Amniotic stem cell (primary cell): Measurements from ENCODE around the gene FAM181A.

Source experiments
- DNase-seq: peaks from one replicate; lab custom pipeline; 2025; lab: John Stamatoyannopoulos, UW

Gene FAM181A

GRCh38 chr14:93926873-93927799 is at the start of gene FAM181A:
FAM181A (plus strand) TSS chr14:93927344; CDS start chr14:93928286, 942 bp downstream.
- no peak for DNase-seq

DNA sequence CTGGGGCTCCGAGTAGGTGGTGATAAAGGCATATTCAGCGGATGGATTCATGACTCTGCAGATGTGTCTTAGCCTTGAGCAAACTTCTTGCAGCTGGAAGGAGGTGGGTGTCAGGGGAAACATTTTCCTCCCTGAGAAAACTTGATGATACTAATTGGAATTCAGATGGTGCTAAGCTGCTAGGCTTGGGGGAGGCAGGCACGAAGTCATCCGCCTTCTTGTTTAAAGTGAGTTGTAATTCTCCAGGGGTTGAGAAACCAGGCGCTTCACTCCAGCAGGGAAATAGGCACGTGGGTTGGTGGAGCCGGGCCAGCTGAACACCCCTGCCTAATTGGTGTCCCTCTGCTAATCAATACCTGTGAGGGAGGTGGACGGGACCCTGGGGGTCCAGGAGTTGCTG is 48.9 kb upstream of the FAM181A start:
- DNase-seq = no peak

- DNase-seq = no peak
Observed at GRCh38 chr14:93878871-93879270, 48.3 kb upstream of the FAM181A start.

DNA sequence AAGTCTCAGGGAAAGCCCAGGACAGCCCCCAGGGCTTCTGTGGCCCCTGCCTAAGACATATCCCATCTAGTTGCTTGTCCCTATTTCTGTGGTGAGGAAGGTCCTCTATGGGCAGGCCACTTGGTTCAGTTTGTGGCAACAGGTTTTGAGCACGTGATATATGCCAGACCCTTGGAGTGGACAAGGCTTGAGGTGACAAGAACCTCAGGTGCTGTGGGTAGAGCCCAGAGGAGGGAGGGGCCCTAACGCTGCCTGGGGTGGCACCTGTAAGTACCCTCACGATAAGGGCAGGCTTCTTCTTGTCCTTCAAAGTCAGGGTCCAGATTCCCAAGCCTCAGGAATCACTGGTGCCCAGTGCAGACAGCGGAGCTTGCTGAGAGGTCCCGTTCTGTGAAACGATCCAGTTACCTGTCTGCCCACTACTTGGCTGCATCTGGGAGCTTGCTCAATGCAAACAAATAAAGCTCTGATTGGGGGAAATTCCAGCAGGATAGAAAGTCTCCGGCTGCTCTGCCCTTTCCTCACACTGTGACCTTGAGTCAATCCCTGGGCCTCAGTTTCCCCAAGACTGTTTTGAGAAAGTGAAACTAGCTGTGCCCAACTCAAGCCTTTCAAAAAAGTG is 47.7 kb upstream of the FAM181A start:
- no peak for DNase-seq

DNA sequence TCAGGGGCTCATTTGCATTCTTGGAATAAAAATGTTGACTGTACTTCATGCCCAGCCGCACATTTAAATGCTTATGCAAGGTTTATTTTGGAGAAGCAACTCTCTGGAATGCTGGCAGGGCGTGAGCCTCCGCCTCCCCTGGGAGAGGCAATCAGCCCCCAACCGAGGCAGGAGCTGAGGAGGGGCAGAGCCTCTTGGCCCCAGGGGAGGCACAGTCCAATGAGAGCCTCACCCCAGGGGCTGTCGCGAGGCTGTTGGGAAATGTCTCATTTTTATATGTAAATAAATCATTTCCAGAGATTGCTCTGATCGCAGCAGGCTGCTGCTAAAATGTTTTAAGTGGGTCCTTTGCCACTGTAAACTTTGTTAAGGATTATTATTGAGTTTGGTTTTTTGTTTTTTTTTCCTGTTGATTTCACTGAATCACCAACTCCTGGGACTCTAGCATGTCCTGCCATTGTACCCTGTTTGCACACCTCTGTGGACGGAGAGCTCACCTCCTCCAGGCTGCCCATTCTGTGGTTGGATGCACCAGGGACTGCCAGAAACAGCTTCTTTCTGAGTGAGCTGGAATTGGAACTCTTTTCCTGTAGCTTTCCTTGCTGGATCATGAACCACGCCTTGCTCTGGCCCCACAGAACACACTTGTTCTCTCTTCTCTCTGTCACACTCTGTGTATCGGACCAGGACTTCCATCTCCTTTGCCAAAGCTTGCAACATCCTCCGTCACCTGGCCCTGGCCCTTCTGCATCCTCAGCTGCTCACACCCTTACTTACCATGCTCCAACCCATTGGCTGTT is 46.9 kb upstream of the FAM181A start:
- no peak for DNase-seq

DNA sequence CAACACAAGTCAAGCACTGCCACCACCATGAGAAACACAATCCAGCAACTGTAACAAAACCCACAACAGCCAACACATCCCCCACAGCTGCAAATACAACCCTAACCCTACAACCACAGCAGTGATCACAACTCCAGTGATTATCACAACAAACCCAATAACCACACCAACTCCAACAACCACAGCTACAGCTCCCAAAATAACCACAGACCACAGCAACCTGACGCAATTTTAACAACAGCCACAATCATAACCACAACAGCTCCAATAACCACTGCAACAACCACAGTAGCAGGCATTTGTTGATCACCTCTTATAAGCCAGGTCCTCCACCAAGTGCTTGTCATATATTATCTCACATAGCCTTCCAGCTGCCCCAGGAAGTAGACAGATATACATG is 42.2 kb upstream of the FAM181A start:
- no peak for DNase-seq

GRCh38 chr14:93888995-93889394 is 38.1 kb upstream of the FAM181A start:
- DNase-seq = no peak

GRCh38 chr14:93889739-93890483 is 37.2 kb upstream of the FAM181A start:
- no peak for DNase-seq

GRCh38 chr14:93891756-93892504 is 35.2 kb upstream of the FAM181A start:
- DNase-seq = no peak

DNA sequence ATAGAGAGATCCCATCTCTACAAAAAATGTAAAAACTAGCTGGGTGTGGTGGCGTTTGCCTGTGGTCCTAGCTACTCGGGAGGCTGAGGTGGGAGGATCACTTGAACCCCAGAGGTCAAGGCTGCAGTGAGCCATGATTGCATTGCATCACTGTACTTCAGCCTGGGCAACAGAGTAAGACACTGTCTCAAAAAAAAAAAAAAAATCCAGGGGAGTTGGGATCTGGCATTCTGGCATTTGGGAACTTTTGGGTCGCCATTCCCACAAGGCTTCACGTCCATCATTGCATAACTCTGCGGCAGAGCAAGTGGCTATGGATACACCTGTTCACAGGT is 34.7 kb upstream of the FAM181A start:
- no peak for DNase-seq

DNA sequence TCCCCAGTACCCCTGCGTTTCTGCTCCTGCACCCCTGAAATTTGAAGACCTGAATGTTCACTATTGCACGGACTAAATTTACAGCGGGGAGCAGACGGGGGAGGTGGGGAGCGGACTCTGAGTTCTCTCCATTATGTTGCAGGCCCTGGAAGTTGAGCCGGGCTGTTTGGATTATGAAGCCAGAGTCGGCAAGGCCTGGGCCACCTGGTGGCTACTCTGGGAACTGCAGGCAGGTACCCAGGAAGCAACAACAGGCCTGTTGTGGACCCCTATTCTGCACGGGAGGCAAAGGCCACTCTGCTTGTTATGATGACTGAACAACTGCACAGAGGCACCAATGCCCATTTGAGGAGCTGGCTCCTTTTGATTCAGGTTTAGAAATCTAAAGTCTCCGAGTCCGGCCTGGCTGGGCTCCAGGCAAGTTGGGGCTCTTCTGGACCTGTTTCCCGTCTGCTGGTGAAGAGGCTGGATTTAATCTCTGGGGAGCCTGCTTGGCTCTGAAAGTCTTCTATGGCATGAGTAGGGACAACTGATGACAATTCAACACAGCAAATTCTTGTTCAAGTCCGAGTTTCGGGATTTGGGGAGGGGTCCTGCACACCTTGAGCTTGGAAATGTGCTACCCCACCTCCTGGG is 34.1 kb upstream of the FAM181A start:
- DNase-seq = peak; percentile 5

- DNase-seq = no peak
Observed at GRCh38 chr14:93893661-93894261, 33.4 kb upstream of the FAM181A start.

- DNase-seq = no peak
Observed at GRCh38 chr14:93895023-93895604, 32.0 kb upstream of the FAM181A start.

DNA sequence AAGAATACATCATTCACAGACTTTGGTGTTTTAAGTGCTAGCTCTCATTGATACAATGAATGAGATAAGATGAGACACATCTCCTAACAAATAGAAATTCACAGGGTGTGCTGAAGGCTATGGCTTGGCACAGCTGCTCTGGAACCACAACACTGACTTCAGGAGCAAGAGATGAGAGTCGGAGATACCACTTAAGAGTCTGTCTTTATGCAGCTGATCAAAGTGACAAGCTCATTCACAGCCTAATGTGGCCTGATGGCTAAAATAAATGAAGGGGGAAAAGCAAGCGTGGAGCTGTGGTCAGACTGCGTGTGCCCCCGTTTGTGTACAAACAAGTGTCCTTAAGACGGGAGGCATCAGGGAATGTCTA is 29.7 kb upstream of the FAM181A start:
- no peak for DNase-seq

DNA sequence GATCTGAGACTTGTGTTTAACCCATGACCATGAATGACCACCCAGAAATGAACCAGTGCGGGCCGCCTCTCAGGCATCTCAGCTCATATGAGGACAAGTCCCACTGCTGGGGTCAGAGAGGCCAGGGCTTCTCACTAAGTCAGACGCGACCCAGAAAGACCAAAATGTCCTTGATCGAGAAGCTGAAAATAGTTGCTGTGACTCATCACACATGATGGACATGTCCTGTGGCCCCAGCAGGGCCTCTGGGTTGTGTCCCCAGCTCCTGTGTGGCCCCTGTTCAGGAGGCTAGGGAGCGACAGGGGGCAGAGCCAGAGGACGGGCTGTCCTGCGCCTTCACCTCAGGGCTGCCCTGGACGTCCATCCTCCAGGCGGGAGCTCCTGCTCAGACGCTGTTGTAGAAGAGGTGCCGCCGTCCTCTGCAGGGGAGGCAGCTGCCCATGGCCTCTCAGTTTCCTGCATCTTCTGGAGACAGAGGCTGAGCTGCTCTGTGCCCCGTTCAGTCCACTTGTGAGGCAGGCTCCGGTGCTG is 29.0 kb upstream of the FAM181A start:
- no peak for DNase-seq

DNA sequence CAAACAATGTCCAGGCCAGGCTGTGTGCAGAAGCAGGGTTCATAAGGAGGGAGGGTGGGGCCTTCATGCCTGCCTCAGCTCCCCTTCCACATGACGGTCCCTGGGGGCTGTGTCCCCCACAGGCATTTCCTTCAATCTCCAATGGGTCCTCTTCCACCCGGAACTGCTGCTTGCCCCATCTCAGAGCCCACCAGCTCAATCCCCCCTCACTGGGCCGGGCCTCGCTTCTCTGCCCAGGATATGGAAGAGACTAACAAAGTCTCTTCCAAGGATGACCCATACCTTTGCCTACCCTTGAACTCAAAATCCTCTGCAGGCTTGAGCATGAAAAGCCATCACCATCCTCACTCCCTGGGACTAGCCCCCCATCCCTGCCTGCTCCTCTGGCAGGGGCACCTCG is 28.4 kb upstream of the FAM181A start:
- no peak for DNase-seq

DNA sequence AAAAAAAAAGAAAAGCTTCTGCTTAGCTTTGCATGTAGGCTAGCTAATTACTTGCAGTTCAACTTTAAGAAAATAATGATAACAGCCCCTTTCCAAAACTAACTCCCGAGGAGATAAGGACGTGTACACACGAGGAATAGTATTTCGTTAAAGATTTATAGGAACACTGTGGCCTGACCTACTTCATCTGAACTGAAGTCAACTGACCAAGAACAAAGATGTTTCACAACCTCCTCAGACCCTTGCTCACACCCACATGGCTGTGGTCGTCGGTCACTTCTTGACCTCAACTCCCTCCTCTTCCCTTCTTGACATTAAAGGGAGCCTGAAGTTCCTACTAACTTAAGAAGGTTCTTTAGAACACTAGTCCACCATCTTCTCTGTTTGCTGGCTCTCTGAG is 25.3 kb upstream of the FAM181A start:
- no peak for DNase-seq

DNA sequence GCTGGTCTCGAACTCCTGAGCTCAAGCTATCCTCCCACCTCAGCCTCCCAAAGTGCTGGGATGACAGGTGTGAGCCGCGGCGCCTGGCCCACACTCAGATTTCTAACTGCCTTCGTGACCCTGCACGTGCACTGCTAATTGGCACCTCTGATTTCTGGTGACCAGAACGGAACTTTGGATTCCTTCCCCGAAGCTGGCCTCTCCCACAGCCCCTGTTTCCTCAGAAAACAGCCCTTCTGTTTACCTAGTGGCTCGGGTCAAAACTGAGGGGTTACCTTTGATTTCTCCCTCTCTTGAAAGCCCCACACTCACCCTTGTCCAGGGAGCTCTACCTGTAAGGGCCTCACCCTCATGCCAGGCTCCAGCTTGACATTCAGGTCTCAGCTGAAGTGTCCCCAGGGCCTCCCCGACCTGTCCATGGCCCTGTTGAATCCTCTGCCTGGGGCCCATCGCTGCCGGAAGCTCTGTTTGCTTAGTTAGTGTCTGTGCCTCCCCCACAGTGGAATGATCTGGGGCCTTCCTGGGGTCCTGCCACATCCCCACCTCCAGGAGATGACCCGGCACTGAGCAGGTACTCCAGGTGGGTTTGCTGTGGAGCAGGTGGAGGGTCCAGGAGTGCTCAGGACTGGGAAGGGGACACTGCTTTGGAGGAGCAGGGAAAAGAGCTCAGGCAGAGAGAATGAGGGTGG is 24.4 kb upstream of the FAM181A start:
- no peak for DNase-seq
